Epithelial cell of esophagus (primary cell): ENCODE measurements around the gene ERAS.
"Not testable (repeated sequence)": the region's sequence is repeated elsewhere in the genome, so short reads cannot be mapped to it uniquely, and the experiment has no call there.

Source experiments
- DNase-seq: peaks from one replicate; pipeline ENCODE4 v3.0.0; 2010; ENCODE audit warnings: low read depth
- H3K4me3 ChIP-seq: 2 replicates; pipeline ENCODE4 v1.5.1; 2011; ENCODE audit warnings: mild to moderate bottlenecking, low read length, control low read depth
- TF ChIP-seq, protein P1 (sequence below): IDR thresholded peaks from 2 replicates; pipeline ENCODE4 v1.5.1; 2011; ENCODE audit warnings: low read depth, mild to moderate bottlenecking, low read length, control low read depth, inconsistent platforms; ENCODE audit not compliant: insufficient read depth; ENCODE audit errors: missing control alignments

The ERAS gene

DNA sequence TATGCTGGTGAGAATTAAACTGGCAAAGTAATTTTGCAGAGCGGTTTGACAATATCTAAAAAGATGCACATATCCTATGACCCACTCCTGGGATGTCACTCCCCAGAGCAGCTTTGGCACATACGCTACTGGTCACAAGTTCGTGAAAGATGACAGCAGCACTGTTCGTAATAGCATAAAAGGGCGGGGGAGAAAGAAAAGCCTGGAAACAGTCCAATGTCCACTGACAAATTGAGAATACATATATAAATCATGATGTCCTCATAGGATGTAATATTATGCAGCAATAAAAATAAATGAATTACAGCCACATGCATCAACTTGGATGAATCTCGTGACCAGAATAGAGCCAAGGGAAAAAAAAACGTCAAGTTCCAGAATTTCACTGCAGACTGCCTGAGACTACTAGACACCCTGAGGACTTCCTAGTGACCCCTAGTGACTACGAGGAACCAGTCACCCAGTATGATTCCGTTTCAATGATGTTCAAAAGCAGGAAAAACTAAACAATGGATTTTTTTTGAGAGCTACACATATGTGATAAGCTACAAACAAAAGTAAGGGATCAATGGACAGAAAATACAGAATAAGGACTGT is 7.3 kb downstream of the ERAS start:
- no peak overlapping the region for H3K4me3 ChIP-seq
- DNase-seq: no peak
- TF ChIP-seq, protein P1, sequence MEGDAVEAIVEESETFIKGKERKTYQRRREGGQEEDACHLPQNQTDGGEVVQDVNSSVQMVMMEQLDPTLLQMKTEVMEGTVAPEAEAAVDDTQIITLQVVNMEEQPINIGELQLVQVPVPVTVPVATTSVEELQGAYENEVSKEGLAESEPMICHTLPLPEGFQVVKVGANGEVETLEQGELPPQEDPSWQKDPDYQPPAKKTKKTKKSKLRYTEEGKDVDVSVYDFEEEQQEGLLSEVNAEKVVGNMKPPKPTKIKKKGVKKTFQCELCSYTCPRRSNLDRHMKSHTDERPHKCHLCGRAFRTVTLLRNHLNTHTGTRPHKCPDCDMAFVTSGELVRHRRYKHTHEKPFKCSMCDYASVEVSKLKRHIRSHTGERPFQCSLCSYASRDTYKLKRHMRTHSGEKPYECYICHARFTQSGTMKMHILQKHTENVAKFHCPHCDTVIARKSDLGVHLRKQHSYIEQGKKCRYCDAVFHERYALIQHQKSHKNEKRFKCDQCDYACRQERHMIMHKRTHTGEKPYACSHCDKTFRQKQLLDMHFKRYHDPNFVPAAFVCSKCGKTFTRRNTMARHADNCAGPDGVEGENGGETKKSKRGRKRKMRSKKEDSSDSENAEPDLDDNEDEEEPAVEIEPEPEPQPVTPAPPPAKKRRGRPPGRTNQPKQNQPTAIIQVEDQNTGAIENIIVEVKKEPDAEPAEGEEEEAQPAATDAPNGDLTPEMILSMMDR: no peak

DNA sequence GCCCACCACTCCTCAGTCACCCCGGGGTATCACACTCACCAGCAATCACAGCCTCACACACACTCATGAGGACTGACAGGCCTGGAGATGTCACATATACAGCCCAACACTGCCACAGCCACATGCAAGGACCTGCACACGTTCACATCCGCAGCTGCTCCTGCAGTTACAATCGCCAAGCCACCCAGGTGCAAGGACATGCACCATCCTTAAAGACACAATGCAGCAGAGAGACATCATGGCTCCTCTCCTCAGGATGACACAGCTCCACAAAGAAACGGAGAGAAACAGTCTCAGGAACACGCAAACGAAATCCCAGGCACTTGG is 8.0 kb downstream of the ERAS start:
- TF ChIP-seq, protein P1: no peak
- peak; percentile 0 for DNase-seq
- H3K4me3 ChIP-seq: no peak overlapping the region

DNA sequence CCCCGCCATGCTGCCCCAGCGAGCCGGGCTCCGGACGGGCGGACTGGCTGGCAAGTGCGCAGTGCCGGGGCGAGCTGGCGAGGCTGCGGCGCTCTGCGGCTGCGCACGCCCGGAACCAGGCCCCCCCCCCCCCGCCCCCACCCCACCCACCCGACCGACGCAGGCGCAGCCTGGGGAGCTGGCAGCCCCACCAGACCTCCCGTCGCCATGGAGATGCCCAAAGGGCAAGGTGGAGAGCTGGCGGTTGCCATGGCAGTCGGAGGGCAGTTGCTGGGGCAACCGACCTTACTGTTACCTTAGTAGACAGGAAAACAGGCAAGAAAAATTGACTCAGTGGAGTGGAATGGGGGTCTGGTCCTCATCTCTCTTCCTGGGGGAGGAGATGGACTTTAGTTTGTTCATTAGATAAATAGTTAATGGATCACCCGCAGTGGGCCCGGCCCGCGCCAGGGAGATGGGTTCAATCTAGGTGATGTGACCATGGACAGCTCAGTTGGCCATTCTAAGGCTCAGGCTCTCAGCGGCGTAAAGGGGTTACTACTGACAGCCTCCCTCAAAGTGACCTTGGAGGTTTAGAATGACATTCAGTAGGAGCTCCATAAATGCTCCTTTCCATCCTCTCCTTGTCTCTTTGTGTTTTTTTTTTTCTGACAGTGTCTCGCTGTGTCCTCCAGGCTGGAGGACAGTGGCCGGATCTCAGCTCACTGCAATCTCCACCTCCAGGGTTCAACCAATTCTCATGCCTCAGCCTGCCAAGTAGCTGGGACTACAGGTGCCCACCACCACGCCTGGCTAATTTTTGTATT is 9.4 kb downstream of the ERAS start, which contains the start of gene PCSK1N:
TSS of gene PCSK1N (minus strand) at position 87 of the 806 bp plus-strand sequence. CDS start at position 9, 78 bp downstream.
- DNase-seq: peak; percentile 5
- H3K4me3 ChIP-seq: peak within 1 kb of the TSS; percentile 18
- TF ChIP-seq, protein P1: no peak

DNA sequence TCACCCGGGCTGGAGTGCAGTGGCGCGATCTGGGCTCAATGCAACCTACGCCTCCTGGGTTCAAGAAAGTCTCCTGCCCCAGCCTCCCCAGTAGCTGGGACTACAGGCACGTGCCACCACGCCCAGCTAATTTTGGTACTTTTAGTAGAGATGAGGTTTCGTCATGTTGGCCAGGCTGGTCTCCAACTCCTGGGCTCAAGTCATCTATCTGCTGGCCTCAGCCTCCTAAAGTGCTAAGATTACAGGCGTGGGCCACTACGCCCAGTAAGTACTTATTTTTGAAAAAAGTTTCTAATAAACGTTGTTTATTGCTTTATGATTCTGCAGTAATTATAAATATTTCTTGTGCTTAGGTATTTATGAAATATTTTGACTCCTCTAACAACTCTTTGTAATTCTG is 13.4 kb downstream of the ERAS start:
- TF ChIP-seq, protein P1: no peak
- DNase-seq: no peak
- no peak overlapping the region for H3K4me3 ChIP-seq

DNA sequence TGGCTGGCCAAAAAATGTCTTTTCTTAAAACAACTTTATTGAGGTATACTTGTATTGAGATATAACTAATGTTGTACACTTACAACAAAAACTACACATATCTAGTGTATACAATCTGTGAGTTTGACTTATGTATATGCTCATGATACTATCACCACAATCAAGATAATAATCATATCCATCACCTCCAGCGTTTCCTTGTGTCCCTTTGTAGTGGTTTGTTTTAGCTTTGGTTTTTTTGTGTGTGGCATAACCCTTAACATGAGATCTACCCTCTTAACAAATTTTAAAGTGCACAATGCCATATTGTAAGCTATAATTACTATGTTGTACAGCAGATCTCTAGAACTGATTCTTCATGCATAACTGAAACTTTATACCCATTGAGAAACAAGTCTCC is 22.5 kb downstream of the ERAS start:
- DNase-seq: no peak
- TF ChIP-seq, protein P1: no peak
- H3K4me3 ChIP-seq: no peak overlapping the region

DNA sequence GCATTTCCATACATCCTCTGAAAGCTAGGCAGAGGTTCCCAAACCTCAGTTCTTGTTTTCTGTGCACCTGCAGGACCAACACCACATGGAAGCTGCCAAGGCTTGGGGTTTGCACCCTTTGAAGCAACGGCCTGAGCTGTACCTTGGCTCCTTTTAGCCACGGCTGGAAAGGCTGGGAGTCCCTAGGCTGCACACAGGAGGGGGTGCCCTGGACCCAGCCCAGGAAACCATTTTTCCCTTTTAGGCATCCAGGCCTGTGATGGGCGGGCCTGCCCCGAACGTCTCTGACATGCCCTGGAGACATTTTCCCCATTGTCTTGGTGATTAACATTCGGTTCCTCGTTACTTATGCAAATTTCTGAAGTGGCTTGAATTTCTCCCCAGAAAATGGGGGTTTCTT is 26.5 kb downstream of the ERAS start:
- no peak overlapping the region for H3K4me3 ChIP-seq
- TF ChIP-seq, protein P1: no peak

DNA sequence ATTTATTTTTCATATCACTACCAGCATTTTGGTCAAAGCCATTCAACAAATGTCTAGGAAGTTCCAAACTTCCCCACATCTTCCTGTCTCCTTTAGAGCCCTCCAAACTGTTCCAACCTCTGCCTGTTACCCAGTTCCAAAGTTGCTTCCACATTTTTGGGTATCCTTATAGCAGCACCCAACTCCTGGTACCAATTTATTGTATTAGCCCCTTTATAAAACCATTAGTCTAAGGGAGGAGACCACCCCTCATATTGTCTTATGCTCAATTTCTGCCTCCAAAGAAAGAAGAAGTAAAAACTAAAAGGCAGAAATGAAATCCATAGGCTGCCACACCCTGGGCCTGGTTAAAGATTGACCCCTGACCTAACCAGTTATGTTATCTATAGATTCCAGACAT is 27.2 kb downstream of the ERAS start:
- not testable (repeated sequence) for DNase-seq, H3K4me3 ChIP-seq

More for the DNA sequence above, 26.5 kb downstream of the ERAS start:
- no peak for DNase-seq

DNA sequence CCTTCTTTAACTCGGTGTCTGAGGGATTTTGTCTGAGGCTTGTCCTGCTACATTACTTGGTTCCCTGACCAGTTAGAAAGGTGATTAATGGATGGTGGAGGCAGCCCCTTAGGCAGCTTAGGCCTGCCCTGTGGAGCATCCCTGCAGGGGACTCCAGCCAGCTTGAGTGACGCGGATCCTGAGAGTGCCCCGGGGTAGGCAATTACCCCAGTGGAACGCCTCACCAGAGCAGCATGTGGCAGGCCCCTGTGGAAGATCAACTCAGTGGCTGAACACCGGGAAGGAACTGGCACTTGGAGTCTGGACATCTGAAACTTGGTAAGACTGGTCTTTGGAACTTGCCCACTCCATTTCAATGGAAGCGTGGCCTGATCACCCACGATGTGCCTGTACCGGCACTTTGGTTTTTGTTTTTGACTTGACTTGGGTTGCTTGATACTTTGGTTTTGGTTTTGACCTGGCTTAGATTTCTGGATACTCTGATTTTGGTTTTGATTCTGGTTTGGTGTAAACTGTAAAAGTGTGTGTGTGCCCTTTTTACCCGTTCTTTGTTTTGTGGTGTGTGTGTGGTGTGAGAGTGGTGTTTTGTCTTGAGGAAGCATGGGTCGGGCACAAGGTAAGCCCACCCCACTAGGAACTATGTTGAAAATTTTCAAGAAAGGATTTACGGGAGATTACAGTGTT is 27.9 kb downstream of the ERAS start:
- not testable (repeated sequence) for DNase-seq, H3K4me3 ChIP-seq
